ENCODE measurements around the gene TIPARP.
A peak's percentile ranks its signal among the peaks of the same experiment; 100 is the strongest.
"Not testable (repeated sequence)": the region's sequence is repeated elsewhere in the genome, so short reads cannot be mapped to it uniquely, and the experiment has no call there.

TIPARP gene

DNA sequence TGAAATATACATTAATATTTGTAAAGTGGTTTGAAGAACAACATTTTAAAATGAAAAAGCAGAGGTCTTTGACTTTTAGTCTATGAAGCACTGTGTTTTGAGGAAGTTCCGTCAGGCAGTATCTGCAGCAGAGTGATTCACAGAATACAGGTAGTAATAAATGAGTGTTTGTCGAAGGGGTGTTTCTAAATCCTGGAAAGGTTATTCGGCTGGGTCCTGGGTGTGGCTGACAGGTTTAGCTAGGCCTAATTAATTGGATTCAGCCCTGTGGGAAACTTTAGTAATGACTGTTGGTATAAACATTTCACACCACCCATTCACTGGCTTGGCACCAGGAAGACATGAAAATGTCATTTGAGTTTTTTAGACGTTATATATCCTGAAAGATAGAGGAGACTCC is 51.3 kb downstream of the TIPARP start:
- no peaks in the 10 kb centered on the region for H3K27me3 Mint-ChIP-seq
- ATAC-seq (ENCODE audit: low read depth) (no peak), DNase-seq (ENCODE audit: low spot score in 2 of 2) (no peak)
- peaks cover 10% of the 10 kb centered on the region for H3K4me1 Mint-ChIP-seq
- H3K36me3 Mint-ChIP-seq: no peaks in the 10 kb centered on the region
- H3K27ac Mint-ChIP-seq: no peak overlapping the region
- H3K4me3 Mint-ChIP-seq: no peak overlapping the region
- H3K9me3 Mint-ChIP-seq: no peaks in the 10 kb centered on the region

DNA sequence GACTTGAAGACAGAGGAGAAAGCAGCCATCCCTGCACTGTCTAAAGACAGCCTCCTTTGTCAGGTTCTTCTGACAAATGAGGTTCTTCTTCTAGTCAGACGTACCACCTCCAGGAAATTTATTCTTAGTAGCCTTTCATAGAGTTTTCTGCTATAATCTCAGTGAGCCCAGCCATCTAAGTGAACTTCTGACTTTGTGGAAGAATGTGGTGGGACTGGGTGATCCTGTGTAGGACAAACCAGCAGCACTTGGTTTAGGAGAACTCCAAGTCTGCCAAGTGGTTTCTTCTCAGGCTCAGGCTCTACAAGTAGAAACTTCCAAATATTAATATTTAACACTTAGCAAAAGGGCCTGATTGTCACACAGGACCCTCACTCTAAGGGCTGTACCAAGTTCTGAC is 52.1 kb downstream of the TIPARP start:
- Mint-ChIP-seq H3K36me3 (no peaks in the 10 kb centered on the region), H3K27ac (no peak overlapping the region), H3K27me3 (no peaks in the 10 kb centered on the region), H3K4me3 (no peak overlapping the region), H3K4me1 (peaks cover 10% of the 10 kb centered on the region), H3K9me3 (no peaks in the 10 kb centered on the region)
- no peak for DNase-seq (ENCODE audit: low spot score in 2 of 2)
- no peak for ATAC-seq (ENCODE audit: low read depth)

DNA sequence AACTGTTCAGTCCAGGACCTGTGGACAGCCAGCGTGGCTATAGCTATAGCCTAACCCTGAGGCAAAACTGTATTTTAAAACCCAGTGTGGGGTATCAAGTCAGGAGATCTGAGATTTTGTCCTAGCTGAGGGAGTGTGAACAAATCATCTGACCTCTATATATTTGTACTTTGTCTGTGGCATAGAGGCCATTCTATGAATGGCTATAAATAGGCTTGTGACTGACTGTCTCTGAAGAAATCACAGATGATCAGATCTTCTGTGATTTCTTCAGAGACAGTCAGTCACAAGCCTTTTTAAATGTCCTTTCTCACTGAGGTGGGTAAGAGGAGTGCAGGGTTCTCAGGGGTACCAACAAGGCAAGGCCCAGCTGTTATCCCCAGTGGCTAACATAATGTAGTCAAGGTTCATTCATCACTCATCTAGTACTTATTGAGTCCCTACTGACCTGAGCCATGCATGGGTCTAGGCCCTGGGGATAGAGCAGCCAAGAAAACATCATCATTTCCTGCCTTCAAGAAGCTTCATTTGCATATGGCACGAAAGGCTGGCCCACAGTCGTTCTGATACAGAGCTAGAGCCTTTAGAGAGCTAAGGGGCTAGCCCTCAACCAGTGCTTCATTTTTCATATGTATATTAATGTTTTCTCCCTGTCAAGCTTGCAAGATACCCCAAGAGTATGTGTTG is 53.3 kb downstream of the TIPARP start:
- Mint-ChIP-seq H3K4me1 (peaks cover 10% of the 10 kb centered on the region), H3K36me3 (no peaks in the 10 kb centered on the region), H3K27ac (peak overlapping the region; percentile 24), H3K4me3 (no peak overlapping the region), H3K9me3 (no peaks in the 10 kb centered on the region), H3K27me3 (no peaks in the 10 kb centered on the region)
- DNase-seq (ENCODE audit: low spot score in 2 of 2) (no peak), ATAC-seq (ENCODE audit: low read depth) (peak; percentile 74)

DNA sequence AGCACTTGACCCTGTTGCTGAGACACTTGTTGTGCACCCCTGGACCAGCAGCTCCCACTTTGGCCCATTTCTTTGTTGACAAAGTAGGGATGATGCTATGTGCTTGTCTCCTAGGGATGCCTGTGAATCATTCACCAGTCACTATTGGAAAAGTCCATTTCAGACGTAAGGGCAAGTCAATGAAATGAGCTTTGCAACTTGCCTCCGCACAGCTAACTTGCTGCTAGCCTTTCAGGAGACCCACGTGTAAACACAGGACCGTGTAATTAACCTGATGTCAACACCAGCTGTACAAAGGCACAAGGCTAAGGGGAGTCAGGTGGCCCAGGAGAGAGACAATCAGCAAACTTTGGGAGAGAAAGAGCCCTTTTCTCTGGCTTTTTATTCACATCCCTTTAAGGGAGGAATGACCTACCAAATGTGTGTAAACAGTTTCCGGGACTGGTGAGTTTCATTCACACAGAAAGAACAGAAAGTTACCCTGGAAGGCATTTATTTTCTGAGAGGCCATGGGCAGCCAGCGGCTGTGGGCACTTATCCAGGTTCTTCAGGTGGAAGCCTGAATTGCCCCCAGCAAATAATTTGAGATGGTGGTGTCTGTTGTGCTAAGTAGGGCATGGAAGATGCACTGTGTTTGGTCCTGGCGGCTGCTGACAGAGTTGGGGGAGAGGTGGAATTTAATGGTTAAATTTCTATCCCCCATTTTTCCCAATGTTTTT is 54.0 kb downstream of the TIPARP start:
- Mint-ChIP-seq H3K4me1 (peaks cover 10% of the 10 kb centered on the region), H3K9me3 (no peaks in the 10 kb centered on the region), H3K36me3 (no peaks in the 10 kb centered on the region), H3K4me3 (no peak overlapping the region), H3K27me3 (no peaks in the 10 kb centered on the region), H3K27ac (no peak overlapping the region)
- no peak for ATAC-seq (ENCODE audit: low read depth)
- DNase-seq (ENCODE audit: low spot score in 2 of 2): no peak

DNA sequence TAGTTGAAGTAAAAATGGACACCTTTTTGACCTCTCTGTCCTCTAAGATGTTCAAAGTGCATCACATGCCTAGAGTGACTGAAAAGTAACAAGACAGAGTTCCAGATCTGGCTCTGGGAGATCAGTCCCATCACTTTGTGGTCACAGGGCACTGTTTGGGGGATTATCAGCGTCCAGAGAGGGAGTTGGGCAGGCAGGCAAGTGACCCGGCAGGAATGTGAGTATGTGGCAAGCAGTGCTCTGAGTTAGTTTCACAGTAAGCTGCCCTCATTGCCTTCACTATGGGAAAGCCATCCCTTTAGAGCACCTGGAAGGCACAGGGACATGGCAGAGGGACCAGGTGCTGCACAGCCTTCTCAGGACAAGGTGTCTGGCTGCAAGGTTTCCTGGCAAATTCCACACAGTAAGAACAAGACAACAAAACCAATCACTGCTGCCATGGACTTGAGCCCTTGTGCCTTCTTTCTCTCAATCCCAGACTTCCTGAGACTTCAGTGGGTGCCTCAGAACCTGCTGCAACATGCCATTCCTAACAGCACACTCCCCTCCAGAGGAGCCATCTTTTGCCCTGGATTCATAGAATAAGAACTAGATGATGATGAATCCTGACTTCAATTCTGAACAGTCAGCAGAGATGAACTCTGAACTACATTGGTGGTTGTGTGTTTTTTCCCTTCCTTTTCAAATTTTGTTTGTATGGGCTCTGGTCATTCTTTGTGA is 55.2 kb downstream of the TIPARP start:
- DNase-seq (ENCODE audit: low spot score in 2 of 2) (no peak), ATAC-seq (ENCODE audit: low read depth) (no peak)
- peaks cover 10% of the 10 kb centered on the region for H3K4me1 Mint-ChIP-seq
- H3K4me3 Mint-ChIP-seq: no peak overlapping the region
- no peaks in the 10 kb centered on the region for H3K36me3 Mint-ChIP-seq
- H3K9me3 Mint-ChIP-seq: no peaks in the 10 kb centered on the region
- H3K27me3 Mint-ChIP-seq: no peaks in the 10 kb centered on the region
- no peak overlapping the region for H3K27ac Mint-ChIP-seq

DNA sequence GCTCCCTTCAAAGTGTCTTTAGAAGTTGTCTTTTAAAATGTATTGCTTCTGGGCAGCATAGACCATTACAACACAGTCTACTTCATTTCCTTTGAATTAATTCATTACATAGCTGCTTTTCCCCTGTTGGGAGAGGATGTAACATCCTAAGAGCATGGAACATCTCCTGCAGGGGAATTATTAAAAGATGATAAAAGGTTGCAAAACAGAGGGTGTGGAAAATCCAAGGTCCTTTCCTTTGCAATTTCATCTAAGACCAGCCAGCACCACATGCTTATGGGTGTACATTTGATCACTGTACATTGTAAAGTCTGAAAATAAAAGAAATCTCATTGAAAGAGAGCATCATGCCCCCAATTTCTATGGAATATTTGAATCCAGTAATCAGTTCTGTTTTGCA is 57.4 kb downstream of the TIPARP start:
- no peak for DNase-seq (ENCODE audit: low spot score in 2 of 2)
- Mint-ChIP-seq H3K27me3 (no peaks in the 10 kb centered on the region), H3K9me3 (no peaks in the 10 kb centered on the region), H3K4me1 (peaks cover 10% of the 10 kb centered on the region), H3K27ac (no peak overlapping the region), H3K4me3 (no peak overlapping the region), H3K36me3 (peaks cover 2% of the 10 kb centered on the region)
- ATAC-seq (ENCODE audit: low read depth): no peak

DNA sequence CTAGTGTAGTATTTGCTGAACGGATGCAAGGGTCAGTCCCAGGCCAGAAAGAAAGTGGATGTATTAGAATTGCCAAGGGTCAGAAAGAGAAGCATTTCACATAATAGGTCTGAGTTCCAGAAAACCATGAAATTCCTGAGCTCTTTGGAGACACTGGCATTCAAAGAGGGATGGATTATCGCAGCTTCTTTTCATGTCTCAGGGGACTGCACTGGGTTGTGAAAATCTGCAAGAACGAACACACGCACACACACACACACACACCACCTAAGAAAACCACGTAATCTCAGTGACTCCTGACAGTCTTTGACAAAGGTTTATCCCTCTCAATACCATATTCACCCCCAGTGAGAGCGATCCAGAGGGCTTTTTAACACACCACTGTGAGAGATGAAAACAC is 57.9 kb downstream of the TIPARP start:
- H3K27me3 Mint-ChIP-seq: no peaks in the 10 kb centered on the region
- peaks cover 2% of the 10 kb centered on the region for H3K36me3 Mint-ChIP-seq
- ATAC-seq (ENCODE audit: low read depth) (no peak), DNase-seq (ENCODE audit: low spot score in 2 of 2) (no peak)
- no peak overlapping the region for H3K27ac Mint-ChIP-seq
- H3K4me3 Mint-ChIP-seq: no peak overlapping the region
- H3K4me1 Mint-ChIP-seq: peaks cover 9% of the 10 kb centered on the region
- peaks cover 3% of the 10 kb centered on the region for H3K9me3 Mint-ChIP-seq

DNA sequence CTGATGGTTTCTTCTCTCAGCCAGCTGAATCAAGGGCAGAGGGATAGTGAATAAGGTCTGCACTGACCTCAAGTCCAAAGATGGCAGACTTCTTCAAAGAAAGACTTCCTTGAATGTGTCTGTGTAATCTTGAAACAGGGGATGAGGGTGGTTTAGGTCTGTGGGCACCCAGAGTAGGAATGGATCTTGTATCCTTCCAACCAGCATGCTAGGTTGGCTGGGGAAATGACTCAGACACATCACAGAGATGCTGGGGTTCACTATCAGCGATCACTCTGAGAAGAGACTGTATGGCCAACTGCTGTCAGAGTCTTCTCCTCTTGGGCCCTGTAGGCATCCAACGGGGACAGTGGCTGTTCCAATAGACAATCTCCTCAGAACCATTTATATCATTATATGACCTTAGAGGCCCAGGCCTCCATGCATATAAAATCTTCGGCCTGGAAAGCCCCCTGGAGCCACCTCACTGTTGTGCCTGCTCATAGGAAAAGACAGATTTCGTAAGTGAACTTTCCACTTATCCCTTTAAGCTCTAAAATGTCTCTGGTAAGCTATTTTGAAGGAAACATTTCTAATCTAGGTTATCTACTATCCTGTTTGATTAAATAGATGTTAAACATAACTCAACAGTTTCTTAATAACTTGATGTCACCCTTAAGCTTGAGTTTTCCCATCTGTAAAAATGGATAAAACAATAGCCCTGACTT is 58.5 kb downstream of the TIPARP start:
- ATAC-seq (ENCODE audit: low read depth) (no peak), DNase-seq (ENCODE audit: low spot score in 2 of 2) (no peak)
- peaks cover 3% of the 10 kb centered on the region for H3K9me3 Mint-ChIP-seq
- no peak overlapping the region for H3K4me3 Mint-ChIP-seq
- peaks cover 2% of the 10 kb centered on the region for H3K36me3 Mint-ChIP-seq
- peaks cover 5% of the 10 kb centered on the region for H3K4me1 Mint-ChIP-seq
- H3K27ac Mint-ChIP-seq: no peak overlapping the region
- no peaks in the 10 kb centered on the region for H3K27me3 Mint-ChIP-seq

DNA sequence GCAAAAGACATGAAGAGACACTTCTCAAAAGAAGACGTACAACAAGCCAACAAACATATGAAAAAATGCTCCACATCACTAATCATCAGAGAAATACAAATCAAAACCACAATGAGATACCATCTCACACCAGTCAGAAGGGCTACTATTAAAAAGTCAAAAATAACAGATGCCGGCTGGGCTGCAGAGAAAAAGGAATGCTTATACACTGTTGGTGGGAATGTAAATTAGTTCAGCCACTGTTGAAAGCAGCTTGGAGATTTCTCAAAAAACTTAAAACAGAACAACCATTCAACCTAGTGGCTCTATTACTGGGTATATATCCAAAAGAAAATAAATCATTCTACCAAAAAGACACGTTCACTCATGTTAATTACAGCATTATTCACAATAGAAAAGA is 60.3 kb downstream of the TIPARP start:
- not testable (repeated sequence) for H3K36me3 Mint-ChIP-seq; DNase-seq (ENCODE audit: low spot score in 2 of 2); H3K4me1 Mint-ChIP-seq; ATAC-seq (ENCODE audit: low read depth); H3K27me3 Mint-ChIP-seq; H3K27ac Mint-ChIP-seq; H3K9me3 Mint-ChIP-seq; H3K4me3 Mint-ChIP-seq

DNA sequence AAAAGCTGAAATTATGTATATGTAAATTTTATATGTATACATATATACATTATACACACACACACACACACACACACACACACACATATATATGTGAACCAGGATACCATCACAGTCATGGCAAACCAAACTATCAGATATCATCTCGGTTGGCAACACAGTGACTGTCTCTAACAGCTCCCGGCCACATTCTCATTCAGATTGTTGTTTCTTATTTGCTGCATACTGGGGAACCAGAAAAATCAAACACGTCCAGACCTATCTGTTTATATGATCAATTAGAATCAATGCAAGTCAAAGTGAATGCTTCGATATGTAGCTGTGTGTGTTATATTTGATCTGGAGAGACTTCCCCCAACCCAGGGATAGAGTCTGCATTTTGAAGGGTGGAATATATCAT is 61.1 kb downstream of the TIPARP start:
- H3K36me3 Mint-ChIP-seq: peaks cover 2% of the 10 kb centered on the region
- no peaks in the 10 kb centered on the region for H3K4me1 Mint-ChIP-seq
- no peak overlapping the region for H3K4me3 Mint-ChIP-seq
- no peak overlapping the region for H3K27ac Mint-ChIP-seq
- peaks cover 3% of the 10 kb centered on the region for H3K9me3 Mint-ChIP-seq
- no peaks in the 10 kb centered on the region for H3K27me3 Mint-ChIP-seq
- DNase-seq (ENCODE audit: low spot score in 2 of 2): no peak
- no peak for ATAC-seq (ENCODE audit: low read depth)

DNA sequence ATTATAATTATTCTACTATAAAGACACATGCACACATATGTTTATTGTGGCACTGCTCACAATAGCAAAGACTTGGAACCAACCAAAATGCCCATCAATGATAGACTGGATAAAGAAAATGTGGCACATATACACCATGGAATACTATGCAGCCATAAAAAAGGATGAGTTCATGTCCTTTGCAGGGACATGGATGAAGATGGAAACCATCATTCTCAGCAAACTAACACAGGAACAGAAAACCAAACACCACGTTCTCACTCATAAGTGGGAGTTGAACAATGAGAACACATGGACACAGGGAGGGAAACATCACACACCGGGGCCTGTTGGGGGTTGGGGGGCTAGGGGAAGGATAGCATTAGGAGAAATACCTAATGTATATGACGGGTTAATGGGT is 62.7 kb downstream of the TIPARP start:
- not testable (repeated sequence) for H3K4me3 Mint-ChIP-seq; H3K27ac Mint-ChIP-seq; H3K9me3 Mint-ChIP-seq; H3K36me3 Mint-ChIP-seq; H3K27me3 Mint-ChIP-seq; H3K4me1 Mint-ChIP-seq; DNase-seq (ENCODE audit: low spot score in 2 of 2); ATAC-seq (ENCODE audit: low read depth)

DNA sequence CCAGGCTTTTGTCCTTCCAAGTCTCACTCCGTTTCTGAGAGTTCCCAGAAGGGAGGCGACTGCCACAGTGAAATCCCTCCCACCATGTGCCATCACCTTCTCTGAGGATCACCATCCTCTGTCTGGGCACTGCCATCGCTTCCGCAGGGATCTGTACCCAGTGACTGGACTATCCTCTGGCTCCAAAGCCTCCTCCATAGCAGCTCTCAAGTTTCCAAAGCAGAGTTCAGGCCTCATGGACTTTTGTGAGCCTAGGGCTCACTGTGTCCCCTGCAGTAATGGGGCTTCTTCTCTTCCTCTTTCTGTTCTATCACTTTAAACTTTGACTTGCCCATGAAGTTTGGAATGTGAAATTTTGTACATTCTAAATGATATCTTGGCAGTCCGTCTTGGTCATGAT is 63.9 kb downstream of the TIPARP start:
- Mint-ChIP-seq H3K27me3 (no peaks in the 10 kb centered on the region), H3K4me3 (no peak overlapping the region), H3K36me3 (peaks cover 2% of the 10 kb centered on the region), H3K4me1 (no peaks in the 10 kb centered on the region), H3K27ac (no peak overlapping the region), H3K9me3 (peaks cover 3% of the 10 kb centered on the region)
- DNase-seq (ENCODE audit: low spot score in 2 of 2): no peak
- ATAC-seq (ENCODE audit: low read depth): no peak

DNA sequence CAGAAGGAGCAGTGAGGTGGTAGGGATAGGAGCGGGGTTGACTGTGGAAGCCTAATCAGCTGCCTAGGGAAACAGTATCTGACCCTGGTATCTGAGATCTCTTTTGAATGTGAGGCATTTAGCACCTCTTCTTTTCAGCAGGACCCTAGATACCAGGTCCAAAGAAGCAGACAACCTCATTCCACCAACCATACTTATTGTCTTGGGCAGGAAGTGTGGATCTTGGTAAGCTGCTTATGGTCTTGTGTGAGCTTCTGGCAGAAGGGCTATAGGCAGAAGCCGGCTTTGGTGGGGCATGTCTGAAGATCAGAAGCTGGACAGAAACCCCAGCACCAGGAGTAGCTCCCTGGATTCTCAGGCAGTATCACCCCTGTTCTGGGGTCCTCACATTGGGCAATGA is 65.6 kb downstream of the TIPARP start:
- H3K9me3 Mint-ChIP-seq: peaks cover 3% of the 10 kb centered on the region
- ATAC-seq (ENCODE audit: low read depth): no peak

DNA sequence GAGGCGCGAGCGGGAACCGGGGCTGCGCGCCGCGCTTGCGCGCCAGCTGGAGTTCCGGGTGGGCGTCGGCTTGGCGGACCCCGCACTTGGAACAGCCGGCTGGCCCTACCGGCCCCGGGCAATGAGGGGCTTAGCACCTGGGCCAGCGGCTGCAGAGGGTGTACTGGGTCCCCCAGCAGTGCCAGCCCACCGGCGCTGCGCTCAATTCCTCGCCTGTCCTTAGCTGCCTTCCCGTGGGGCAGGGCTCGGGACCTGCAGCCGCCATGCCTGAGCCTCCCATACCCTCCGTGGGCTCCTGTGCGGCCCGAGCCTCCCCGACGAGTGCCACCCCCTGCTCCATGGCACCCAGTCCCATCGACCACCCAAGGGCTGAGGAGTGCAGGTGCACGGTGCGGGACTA is 66.2 kb downstream of the TIPARP start:
- not testable (repeated sequence) for H3K9me3 Mint-ChIP-seq; H3K36me3 Mint-ChIP-seq; H3K27me3 Mint-ChIP-seq; H3K4me1 Mint-ChIP-seq; ATAC-seq (ENCODE audit: low read depth); H3K4me3 Mint-ChIP-seq; DNase-seq (ENCODE audit: low spot score in 2 of 2); H3K27ac Mint-ChIP-seq

More for the DNA sequence above, 65.6 kb downstream of the TIPARP start:
- Mint-ChIP-seq H3K4me3 (no peak overlapping the region), H3K27me3 (no peaks in the 10 kb centered on the region), H3K36me3 (peaks cover 2% of the 10 kb centered on the region), H3K4me1 (no peaks in the 10 kb centered on the region), H3K27ac (no peak overlapping the region)
- DNase-seq (ENCODE audit: low spot score in 2 of 2): no peak
